MM.1S (cell line): ENCODE results near the gene TRPC6.
"Not testable (repeated sequence)": the region's sequence is repeated elsewhere in the genome, so short reads cannot be mapped to it uniquely, and the experiment has no call there.

Experiments
- DNase-seq: peaks from one replicate; pipeline ENCODE4 v3.0.0-alpha.2; 2015
- H2AFZ ChIP-seq: fragments of 300-600 bp; sonication (generic); 2 replicates; pipeline ENCODE4 v1.6.0; 2016; ENCODE audit warnings: antibody characterized with exemption, low read length
- H3F3A ChIP-seq: fragments of 300-600 bp; sonication (generic); 2 replicates; pipeline ENCODE4 v1.6.1; 2016; ENCODE audit warnings: mild to moderate bottlenecking, antibody characterized with exemption, low read length, moderate library complexity, mixed read lengths; ENCODE audit not compliant: insufficient read depth
- H3K27ac ChIP-seq: fragments of 300-600 bp; sonication (generic); 2 replicates; pipeline ENCODE4 v1.5.1; 2016; ENCODE audit warnings: mild to moderate bottlenecking, low read length
- H3K27me3 ChIP-seq: fragments of 300-600 bp; sonication (generic); replicated peaks from 2 replicates; pipeline ENCODE4 v1.6.0; 2016; ENCODE audit warnings: low read length; ENCODE audit not compliant: insufficient read depth
- H3K36me3 ChIP-seq: fragments of 300-600 bp; sonication (generic); replicated peaks from 2 replicates; pipeline ENCODE4 v1.6.1; 2016; ENCODE audit warnings: mild to moderate bottlenecking, low read length, mixed read lengths; ENCODE audit not compliant: insufficient read depth
- H3K4me1 ChIP-seq: fragments of 300-600 bp; sonication (generic); 2 replicates; pipeline ENCODE4 v1.6.1; 2016; ENCODE audit warnings: low read length, mixed read lengths
- H3K4me2 ChIP-seq: fragments of 300-600 bp; sonication (generic); 2 replicates; pipeline ENCODE4 v1.6.0; 2016; ENCODE audit warnings: low read depth, low read length
- H3K4me3 ChIP-seq: fragments of 300-600 bp; sonication (generic); 2 replicates; pipeline ENCODE4 v1.5.1; 2016; ENCODE audit warnings: low read length, mixed read lengths
- H3K79me2 ChIP-seq: fragments of 300-600 bp; sonication (generic); 2 replicates; pipeline ENCODE4 v1.6.1; 2016; ENCODE audit warnings: mixed run types, low read length, mixed read lengths
- H3K9ac ChIP-seq: fragments of 300-600 bp; sonication (generic); 2 replicates; pipeline ENCODE4 v1.6.1; 2016; ENCODE audit warnings: low read length, mixed read lengths
- H3K9me2 ChIP-seq: fragments of 300-600 bp; sonication (generic); replicated peaks from 2 replicates; pipeline ENCODE4 v1.6.1; 2016; ENCODE audit warnings: mild to moderate bottlenecking, low read length, mixed read lengths; ENCODE audit not compliant: insufficient read depth
- H3K9me3 ChIP-seq: fragments of 300-600 bp; sonication (generic); replicated peaks from 2 replicates; pipeline ENCODE4 v1.6.1; 2016; ENCODE audit warnings: mild to moderate bottlenecking, low read length, mixed read lengths; ENCODE audit not compliant: insufficient read depth
- H4K20me1 ChIP-seq: fragments of 300-600 bp; sonication (generic); 2 replicates; pipeline ENCODE4 v1.6.1; 2016; ENCODE audit warnings: mild to moderate bottlenecking, low read length, moderate library complexity, mixed read lengths; ENCODE audit not compliant: insufficient read depth
- EZH2 ChIP-seq: fragments of 300-600 bp; sonication (generic); optimal IDR thresholded peaks from 2 replicates; pipeline ENCODE3; 2017; ENCODE audit warnings: low read depth, mild to moderate bottlenecking, antibody characterized with exemption, low read length, mixed read lengths
- EZH2phosphoT487 ChIP-seq: fragments of 300-600 bp; sonication (generic); IDR thresholded peaks from 2 replicates; pipeline ENCODE4 v1.6.1; 2018; ENCODE audit warnings: antibody characterized with exemption, low read length
- TF ChIP-seq, protein P1 (sequence below): fragments of 300-600 bp; sonication (generic); IDR thresholded peaks from 2 replicates; pipeline ENCODE4 v1.5.1; 2016; ENCODE audit warnings: antibody characterized with exemption, low read length, mixed read lengths

The TRPC6 gene

GRCh38 chr11:101466352-101466751 lies 117.5 kb downstream of the TRPC6 start:
- Histone ChIP-seq H3K79me2 (no peaks in the 10 kb centered on the region), H3K9me3 (no peaks in the 10 kb centered on the region), H4K20me1 (no peaks in the 10 kb centered on the region), H2AFZ (no peak overlapping the region), H3K9ac (no peak overlapping the region), H3K4me2 (no peak overlapping the region), H3K4me3 (no peak overlapping the region), H3K9me2 (no peaks in the 10 kb centered on the region), H3K27me3 (no peaks in the 10 kb centered on the region), H3K36me3 (no peaks in the 10 kb centered on the region), H3K4me1 (no peaks in the 10 kb centered on the region), H3K27ac (no peak overlapping the region), H3F3A (no peaks in the 10 kb centered on the region)
- no peak for DNase-seq
- no peak for TF ChIP-seq EZH2
- TF ChIP-seq, protein P1, sequence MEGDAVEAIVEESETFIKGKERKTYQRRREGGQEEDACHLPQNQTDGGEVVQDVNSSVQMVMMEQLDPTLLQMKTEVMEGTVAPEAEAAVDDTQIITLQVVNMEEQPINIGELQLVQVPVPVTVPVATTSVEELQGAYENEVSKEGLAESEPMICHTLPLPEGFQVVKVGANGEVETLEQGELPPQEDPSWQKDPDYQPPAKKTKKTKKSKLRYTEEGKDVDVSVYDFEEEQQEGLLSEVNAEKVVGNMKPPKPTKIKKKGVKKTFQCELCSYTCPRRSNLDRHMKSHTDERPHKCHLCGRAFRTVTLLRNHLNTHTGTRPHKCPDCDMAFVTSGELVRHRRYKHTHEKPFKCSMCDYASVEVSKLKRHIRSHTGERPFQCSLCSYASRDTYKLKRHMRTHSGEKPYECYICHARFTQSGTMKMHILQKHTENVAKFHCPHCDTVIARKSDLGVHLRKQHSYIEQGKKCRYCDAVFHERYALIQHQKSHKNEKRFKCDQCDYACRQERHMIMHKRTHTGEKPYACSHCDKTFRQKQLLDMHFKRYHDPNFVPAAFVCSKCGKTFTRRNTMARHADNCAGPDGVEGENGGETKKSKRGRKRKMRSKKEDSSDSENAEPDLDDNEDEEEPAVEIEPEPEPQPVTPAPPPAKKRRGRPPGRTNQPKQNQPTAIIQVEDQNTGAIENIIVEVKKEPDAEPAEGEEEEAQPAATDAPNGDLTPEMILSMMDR: no peak

GRCh38 chr11:101464388-101464787 lies 119.4 kb downstream of the TRPC6 start:
- H4K20me1 ChIP-seq, H3K79me2 ChIP-seq, H2AFZ ChIP-seq, H3K4me1 ChIP-seq, H3K9ac ChIP-seq, H3K27me3 ChIP-seq, H3K4me3 ChIP-seq, H3K27ac ChIP-seq, DNase-seq, H3K9me2 ChIP-seq, H3K9me3 ChIP-seq, H3F3A ChIP-seq, H3K4me2 ChIP-seq, H3K36me3 ChIP-seq: not testable (repeated sequence)

DNA sequence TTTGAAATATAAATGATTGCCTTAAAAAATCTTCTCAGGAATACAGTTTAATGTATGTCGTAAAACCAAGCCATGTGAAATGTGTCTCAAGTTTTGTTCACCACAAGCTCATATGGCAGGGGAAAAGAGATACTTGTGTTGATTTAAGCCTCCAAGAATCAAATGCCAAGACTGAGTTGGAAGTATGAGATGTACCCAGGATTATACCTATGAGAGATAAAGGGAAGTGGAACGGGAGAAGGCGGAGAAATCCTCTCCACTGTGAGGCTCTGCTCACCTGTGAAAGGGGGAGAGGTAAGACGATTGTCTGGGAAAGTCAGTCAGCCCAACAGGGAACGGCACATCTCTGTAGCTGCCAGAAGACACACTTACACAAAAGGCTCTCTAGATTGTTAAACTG lies 124.8 kb downstream of the TRPC6 start:
- Histone ChIP-seq H3K79me2 (no peaks in the 10 kb centered on the region), H2AFZ (no peak overlapping the region), H3K36me3 (no peaks in the 10 kb centered on the region), H3F3A (no peaks in the 10 kb centered on the region), H4K20me1 (no peaks in the 10 kb centered on the region), H3K27ac (no peak overlapping the region), H3K9me3 (no peaks in the 10 kb centered on the region), H3K27me3 (no peaks in the 10 kb centered on the region), H3K4me2 (no peak overlapping the region), H3K9me2 (no peaks in the 10 kb centered on the region), H3K4me1 (no peaks in the 10 kb centered on the region), H3K4me3 (no peak overlapping the region), H3K9ac (no peak overlapping the region)
- no peak for TF ChIP-seq EZH2phosphoT487
- no peak for DNase-seq

DNA sequence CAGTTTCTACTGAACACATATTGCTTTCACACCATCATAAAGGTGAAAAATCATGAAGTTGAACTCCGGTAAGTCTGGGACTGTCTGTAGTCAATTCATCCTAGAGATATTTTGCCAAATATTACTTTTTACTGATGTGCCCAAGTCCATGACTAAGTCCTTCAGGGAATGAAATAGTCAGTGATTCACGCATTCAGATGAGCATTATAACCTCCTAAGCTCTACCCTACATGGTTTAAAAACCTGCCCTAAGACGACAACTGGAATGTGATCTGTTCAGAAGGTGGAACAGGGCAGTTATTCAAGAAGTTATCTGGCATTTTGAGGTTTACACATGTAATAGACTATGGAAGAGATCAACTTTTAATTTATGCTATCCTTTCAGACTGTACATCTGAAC lies 125.6 kb downstream of the TRPC6 start:
- Histone ChIP-seq H3K4me2 (no peak overlapping the region), H3K9ac (no peak overlapping the region), H3F3A (no peaks in the 10 kb centered on the region), H3K4me1 (no peaks in the 10 kb centered on the region), H3K79me2 (no peaks in the 10 kb centered on the region), H3K27ac (no peak overlapping the region), H3K36me3 (no peaks in the 10 kb centered on the region), H3K9me3 (no peaks in the 10 kb centered on the region), H4K20me1 (no peaks in the 10 kb centered on the region), H3K4me3 (no peak overlapping the region), H3K27me3 (no peaks in the 10 kb centered on the region), H3K9me2 (no peaks in the 10 kb centered on the region), H2AFZ (no peak overlapping the region)
- TF ChIP-seq EZH2phosphoT487 (no peak), EZH2 (no peak)
- TF ChIP-seq, protein P1: no peak
- no peak for DNase-seq
